GM23338 (cell line): ENCODE results near the gene RHOD.

ENCODE experiments used
- CTCF ChIP-seq, 2 experiments: fragments of 200-600 bp in 1 of 2; sonication (generic) in 1 of 2; conservative IDR thresholded peaks; 2 replicates each; pipeline versions ENCODE4 v1.5.1 to v1.6.1; 2016 to 2017; ENCODE audit warnings: antibody characterized with exemption in 2 of 2, low read depth in 2 of 2, mild to moderate bottlenecking in 2 of 2, moderate library complexity in 1 of 2
- EZH2 ChIP-seq: fragments of 200-600 bp; sonication (generic); IDR thresholded peaks from one replicate; pipeline ENCODE4 v1.8.0; 2017; ENCODE audit warnings: antibody characterized with exemption, mild to moderate bottlenecking, low read depth; ENCODE audit not compliant: unreplicated experiment
- EZH2phosphoT487 ChIP-seq: fragments of 200-600 bp; sonication (generic); IDR thresholded peaks from one replicate; pipeline ENCODE4 v1.8.1; 2018; ENCODE audit warnings: antibody characterized with exemption; ENCODE audit not compliant: unreplicated experiment

- TF ChIP-seq CTCF (conservative IDR thresholded peaks at IDR 0.05; ENCODE audit: low read depth in 2 of 2) (no peak), EZH2phosphoT487 (no peak), EZH2 (no peak)
These were observed 3.0 kb downstream of the RHOD start for GRCh38 chr11:67059671-67060070.
